AG04449 (cell line): ENCODE data around the gene NUDT9.
"Not testable (repeated sequence)": the region's sequence is repeated elsewhere in the genome, so short reads cannot be mapped to it uniquely, and the experiment has no call there.

Experiments used
- CTCF ChIA-PET: fragments of 350-600 bp; formaldehyde crosslinking; extraction: SDS; loops from one replicate; lab custom pipeline; 2021; ENCODE audit warnings: antibody characterized with exemption; lab: Yijun Ruan, JAX
- POLR2A ChIA-PET: fragments of 400-600, 350-600 bp; formaldehyde crosslinking; extraction: SDS; loops from one replicate; lab custom pipeline; 2020; ENCODE audit warnings: antibody characterized with exemption, inconsistent platforms; lab: Yijun Ruan, JAX
- DNase-seq: peaks from one replicate; pipeline ENCODE4 v3.0.0-alpha.2; 2010; ENCODE audit warnings: low read depth, low spot score
- H3K4me3 ChIP-seq: 2 replicates; pipeline ENCODE4 v1.5.1; 2011; ENCODE audit warnings: low read depth, mild to moderate bottlenecking, control low read depth, low read length
- TF ChIP-seq, protein P1 (sequence below): IDR thresholded peaks from one replicate; pipeline ENCODE4 v1.5.1; 2011; ENCODE audit warnings: mild to moderate bottlenecking, moderate library complexity, low read length, control low read depth, inconsistent platforms; ENCODE audit not compliant: insufficient read depth; ENCODE audit errors: missing control alignments

Gene NUDT9

DNA sequence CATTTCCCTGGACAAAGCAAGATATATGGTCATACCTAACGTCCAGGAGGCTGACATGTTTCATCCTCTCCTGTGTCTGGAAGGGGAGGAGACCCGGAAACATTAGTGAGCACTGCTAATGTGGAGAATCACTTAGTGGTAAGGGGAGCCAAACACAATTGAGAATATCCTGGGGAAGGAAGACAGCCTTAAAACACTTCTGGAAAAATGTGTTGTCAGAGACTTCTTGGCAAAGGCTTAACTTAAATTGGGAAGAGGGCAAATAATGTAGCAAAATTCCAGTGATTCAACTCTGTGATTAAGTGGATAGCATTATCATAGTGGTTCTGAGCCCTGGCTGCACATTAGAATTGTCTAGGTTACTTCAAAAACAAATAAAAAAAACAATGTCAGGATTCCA lies 67.3 kb downstream of the NUDT9 start:
- POLR2A ChIA-PET, result no interaction called here
- H3K4me3 ChIP-seq, result no peak overlapping the region
- no peak for DNase-seq
- TF ChIP-seq, protein P1, sequence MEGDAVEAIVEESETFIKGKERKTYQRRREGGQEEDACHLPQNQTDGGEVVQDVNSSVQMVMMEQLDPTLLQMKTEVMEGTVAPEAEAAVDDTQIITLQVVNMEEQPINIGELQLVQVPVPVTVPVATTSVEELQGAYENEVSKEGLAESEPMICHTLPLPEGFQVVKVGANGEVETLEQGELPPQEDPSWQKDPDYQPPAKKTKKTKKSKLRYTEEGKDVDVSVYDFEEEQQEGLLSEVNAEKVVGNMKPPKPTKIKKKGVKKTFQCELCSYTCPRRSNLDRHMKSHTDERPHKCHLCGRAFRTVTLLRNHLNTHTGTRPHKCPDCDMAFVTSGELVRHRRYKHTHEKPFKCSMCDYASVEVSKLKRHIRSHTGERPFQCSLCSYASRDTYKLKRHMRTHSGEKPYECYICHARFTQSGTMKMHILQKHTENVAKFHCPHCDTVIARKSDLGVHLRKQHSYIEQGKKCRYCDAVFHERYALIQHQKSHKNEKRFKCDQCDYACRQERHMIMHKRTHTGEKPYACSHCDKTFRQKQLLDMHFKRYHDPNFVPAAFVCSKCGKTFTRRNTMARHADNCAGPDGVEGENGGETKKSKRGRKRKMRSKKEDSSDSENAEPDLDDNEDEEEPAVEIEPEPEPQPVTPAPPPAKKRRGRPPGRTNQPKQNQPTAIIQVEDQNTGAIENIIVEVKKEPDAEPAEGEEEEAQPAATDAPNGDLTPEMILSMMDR, result no peak
- CTCF ChIA-PET, result no interaction called here

DNA sequence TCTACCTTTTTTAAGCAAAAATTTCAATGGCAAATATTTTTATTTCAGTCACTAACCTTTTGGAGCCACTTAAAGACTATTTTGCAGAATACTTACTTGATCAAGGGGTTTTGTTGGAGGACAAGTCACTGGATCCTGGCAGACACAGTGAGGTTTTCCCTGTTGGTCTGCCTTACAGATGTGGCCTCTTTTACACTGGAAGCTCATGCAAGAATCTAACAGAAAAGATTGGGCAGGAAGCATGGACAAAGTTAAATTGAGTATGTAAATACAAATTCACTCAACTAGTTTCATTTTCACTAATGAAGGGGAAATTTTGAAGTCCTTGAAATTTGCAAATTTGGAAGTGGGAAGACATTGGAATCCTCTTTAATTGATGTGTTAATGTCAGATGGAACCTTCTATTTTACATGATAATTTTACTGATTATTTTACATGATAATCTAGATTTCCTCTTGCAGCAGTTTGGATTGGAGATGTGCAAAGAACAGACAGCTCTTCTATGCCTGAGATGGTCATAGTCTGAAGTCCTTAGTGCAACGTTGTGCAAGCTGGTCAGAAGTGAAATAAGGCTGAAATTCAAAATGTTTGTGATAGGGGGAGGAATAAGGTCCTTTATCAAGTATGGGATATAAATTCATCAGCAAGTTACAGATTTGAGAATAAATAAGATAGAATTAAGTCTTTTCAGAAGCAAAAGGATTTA lies 68.4 kb downstream of the NUDT9 start:
- TF ChIP-seq, protein P1, result no peak
- DNase-seq, result no peak
- ChIA-PET POLR2A (no interaction called here), CTCF (interaction anchor here (0.8 to 1.2 kb wide), 2 partner anchors 12 to 25 kb away, joined by 3 read pairs; no protein-coding TSS in a partner anchor)
- no peak overlapping the region for H3K4me3 ChIP-seq

DNA sequence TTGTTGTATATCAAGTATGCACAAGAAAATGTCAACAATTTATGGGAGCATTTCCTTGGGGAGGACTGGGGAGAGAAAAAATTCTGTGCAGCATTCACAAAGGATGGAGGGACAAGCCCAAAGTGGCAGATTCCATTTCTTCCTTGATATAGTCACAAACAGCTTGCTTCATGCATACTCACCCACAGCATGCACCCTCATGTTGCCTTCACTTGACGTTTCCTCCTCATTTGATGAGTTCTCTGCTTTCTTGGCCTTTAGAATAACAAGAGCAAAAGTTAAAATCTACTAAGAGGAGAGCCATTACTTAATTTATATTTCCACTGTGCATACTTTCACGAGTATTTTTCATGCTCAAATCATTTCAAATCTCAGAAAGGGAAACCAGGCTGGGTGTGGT lies 69.1 kb downstream of the NUDT9 start:
- CTCF ChIA-PET, result interaction anchor here (0.8 kb wide), 1 partner anchor 26 kb away, joined by 3 read pairs; no protein-coding TSS in a partner anchor
- TF ChIP-seq, protein P1, result no peak
- POLR2A ChIA-PET, result no interaction called here
- no peak overlapping the region for H3K4me3 ChIP-seq
- DNase-seq, result no peak

DNA sequence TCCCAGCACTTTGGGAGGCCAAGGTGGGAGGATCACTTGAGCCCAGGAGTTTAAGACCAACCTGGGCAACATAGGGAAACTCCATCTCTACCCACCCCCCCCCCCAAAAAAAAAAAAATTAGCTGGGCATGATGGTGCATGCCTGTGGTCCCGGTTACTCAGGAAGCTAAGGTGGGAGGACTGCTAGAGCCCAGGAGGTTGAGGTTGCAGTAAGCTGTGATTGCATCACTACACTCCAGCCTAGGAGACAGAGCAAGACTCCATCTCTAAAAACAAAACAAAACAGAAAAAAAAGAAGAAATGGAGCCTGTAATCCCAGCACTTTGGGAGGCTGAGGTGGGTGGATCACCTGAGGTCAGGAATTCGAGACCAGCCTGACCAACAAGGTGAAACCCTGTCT lies 69.5 kb downstream of the NUDT9 start:
- H3K4me3 ChIP-seq, DNase-seq, POLR2A ChIA-PET, CTCF ChIA-PET: not testable (repeated sequence)

DNA sequence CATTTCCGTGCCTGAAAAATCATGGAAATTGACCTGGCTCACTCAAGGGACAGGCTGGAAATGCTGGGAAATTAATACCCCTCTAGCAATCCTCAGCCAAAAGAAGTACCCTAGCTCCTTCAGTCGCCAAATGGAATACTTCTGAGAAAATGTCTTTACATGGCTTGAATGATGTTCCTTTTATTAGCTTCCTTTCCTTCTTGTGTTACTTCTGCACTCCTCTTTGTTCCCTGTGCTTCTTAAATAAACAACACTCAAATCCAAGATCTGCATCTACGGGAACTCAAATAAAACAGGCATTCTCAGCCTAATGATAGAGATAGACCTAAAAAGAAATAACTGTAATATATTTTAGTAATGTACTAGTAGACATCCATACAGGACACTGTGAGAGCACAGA lies 70.7 kb downstream of the NUDT9 start:
- TF ChIP-seq, protein P1, result no peak
- CTCF ChIA-PET, result no interaction called here
- H3K4me3 ChIP-seq, result no peak overlapping the region
- POLR2A ChIA-PET, result no interaction called here
- DNase-seq, result no peak

DNA sequence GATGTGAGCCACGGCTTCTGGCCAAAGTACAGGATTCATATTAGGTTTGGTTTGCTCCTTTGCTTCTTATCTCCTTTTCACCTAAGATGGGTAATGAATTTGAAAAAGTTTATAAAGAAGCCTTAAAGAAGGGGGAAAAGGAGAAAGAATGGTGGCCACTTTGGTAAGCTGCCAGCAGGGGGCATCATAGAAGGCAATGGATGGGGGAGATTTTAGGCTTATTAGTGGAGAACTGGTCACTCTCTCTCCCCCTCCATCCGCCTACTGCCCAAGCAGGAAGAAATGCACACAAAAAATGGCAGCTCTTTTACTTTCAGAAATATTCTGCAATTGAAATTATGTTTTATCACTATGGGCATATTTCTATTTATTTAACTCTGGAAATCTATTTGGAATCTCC lies 74.8 kb downstream of the NUDT9 start:
- POLR2A ChIA-PET, result no interaction called here
- DNase-seq, result no peak

More for the DNA sequence above, 74.8 kb downstream of the NUDT9 start:
- H3K4me3 ChIP-seq, result no peak overlapping the region
- TF ChIP-seq, protein P1, result no peak
- CTCF ChIA-PET, result interaction anchor here (0.8 to 1.4 kb wide), 2 partner anchors 15 to 31 kb away, joined by 3 to 4 read pairs; no protein-coding TSS in a partner anchor
